ENCODE measurements around the gene CTRL.
"Not testable (repeated sequence)": the region's sequence is repeated elsewhere in the genome, so short reads cannot be mapped to it uniquely, and the experiment has no call there.

Gene CTRL

DNA sequence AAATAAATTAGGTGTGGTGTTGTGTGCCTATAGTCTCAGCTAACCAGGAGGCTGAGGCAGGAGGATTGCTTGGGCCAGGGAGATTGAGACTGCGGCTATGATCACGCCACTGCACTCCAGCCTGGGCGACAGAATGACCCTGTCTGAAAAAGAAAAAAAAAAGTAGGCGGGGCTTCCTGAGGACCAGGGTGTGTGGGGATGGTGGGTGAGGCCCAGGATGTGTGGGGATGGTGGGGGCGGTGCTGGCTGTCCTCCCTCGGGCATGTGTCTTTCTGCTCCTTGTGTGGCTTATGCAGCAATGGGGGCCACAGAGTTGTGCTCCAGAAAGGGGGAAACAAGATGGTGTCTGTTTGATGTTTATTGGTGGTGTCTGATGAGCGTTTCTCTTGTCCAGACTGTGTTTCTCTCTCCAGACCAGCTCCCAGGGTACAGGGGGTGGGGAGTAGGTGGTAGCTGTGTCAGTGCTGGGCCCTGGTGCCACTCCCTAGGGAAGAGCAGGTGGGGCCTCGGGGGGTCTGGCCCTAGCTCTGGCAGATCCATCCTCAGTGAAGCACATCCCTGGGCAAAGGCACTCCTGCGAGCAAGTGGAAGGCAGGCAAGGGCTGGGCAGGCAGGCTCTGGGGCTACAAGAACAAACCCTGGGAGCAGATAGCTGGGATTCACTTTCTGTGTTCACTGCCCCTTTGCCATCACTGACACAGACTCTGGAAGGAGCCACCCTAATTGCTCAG lies 10.0 kb upstream of the CTRL start:
- no peak for TF ChIP-seq ZNF274 (IDR thresholded peaks at IDR 0.05; ENCODE audit: low read depth, low read length)
- H3K4me3 ChIP-seq (ENCODE audit: low read length): no peak overlapping the region

DNA sequence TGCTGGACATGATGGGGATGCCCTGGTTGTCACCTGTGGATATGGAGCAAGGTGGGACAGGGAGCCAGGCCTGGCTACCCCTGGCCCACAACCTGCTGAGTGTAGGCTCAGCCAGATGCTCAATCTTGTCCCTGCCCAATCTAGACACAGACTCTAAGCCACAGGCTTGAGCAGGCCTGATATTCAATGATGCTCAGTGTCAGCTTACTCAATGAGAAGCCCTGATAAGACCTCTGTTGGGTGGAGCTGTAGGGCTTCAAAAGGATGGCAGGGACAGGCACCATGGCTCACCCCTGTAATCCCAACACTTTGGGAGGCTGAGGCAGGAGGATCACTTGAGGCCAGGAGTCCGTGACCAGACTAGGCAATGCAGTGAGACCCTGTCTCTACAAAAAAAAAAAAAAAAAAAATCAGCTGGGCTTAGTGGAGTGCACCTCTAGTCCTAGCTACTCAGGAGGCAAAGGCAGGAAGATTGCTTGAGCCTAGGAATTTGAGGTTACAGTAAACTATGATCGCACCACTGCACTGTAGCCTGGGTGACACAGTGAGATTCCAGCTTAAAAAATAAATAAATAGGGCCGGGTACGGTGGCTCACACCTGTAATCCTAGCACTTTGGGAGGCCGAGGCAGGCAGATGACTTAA lies 8.9 kb upstream of the CTRL start:
- no peak for TF ChIP-seq ZNF274 (IDR thresholded peaks at IDR 0.05; ENCODE audit: low read depth, low read length)
- no peak overlapping the region for H3K4me3 ChIP-seq (ENCODE audit: low read length)

DNA sequence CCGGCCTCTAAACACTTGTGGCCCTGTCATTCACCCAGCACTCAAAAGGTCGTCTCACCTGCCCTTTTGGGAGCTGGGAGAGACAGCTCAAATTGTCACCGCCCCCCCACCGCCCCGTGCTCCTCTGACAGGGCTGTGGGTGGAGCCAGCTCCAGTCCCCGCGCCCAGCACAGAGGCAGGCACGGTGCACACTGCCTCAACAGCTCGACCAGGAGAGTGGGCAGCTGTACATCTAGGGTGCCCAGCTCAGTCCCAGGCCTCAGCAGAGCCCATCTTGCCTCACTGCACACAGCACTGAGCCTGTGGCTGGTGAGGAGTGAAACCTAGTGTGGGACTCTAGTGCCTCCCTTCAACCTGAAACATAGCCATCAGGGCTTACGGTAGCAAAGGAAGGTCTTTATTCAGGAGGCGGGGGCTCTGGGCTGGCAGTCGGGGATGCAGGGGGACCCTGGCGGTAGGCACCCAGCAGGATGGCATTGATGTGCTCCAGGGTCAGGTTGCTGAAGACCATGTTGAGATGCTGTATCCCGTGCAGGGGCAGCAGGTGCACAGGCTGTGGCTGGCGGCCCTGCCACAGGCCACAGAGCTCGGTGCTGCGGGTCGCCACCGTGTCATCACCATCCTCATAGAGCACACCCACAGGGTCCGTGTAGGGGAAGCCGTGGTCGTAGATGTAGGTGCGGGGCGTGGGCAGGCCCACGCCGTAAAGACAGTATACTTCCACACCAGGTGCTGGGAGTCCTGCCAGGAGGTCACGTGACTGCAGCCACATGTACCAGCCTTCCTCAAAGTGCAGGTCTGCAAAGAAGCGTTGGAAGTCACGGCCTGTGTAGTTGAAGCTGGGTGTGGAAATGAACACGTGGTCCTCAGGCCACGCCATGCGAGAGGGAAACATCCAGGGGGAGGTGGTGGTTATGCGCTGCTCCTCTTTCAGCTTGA lies 8.1 kb upstream of the CTRL start:
- H3K4me3 ChIP-seq (ENCODE audit: low read length): no peak overlapping the region
- no peak for TF ChIP-seq ZNF274 (IDR thresholded peaks at IDR 0.05; ENCODE audit: low read depth, low read length)

DNA sequence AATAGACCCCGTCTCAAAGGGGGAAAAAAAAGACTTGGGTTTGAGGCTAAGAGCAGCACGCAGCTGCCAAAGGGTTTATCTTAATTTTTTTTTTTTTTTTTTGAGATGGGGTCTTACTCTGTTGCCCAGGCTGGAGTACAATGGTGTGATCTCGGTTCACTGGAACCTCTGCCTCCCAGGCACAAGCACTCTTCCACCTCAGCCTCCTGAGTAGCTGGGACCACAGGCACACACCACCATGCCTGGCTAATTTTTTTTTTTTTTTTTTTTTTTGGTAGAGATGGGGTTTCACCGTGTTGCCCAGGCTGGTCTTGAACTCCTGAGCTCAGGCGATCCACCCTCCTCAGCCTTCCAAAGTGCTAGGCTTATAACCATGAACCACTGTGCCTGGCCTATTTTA lies 6.1 kb upstream of the CTRL start:
- not testable (repeated sequence) for H3K4me3 ChIP-seq (ENCODE audit: low read length)

DNA sequence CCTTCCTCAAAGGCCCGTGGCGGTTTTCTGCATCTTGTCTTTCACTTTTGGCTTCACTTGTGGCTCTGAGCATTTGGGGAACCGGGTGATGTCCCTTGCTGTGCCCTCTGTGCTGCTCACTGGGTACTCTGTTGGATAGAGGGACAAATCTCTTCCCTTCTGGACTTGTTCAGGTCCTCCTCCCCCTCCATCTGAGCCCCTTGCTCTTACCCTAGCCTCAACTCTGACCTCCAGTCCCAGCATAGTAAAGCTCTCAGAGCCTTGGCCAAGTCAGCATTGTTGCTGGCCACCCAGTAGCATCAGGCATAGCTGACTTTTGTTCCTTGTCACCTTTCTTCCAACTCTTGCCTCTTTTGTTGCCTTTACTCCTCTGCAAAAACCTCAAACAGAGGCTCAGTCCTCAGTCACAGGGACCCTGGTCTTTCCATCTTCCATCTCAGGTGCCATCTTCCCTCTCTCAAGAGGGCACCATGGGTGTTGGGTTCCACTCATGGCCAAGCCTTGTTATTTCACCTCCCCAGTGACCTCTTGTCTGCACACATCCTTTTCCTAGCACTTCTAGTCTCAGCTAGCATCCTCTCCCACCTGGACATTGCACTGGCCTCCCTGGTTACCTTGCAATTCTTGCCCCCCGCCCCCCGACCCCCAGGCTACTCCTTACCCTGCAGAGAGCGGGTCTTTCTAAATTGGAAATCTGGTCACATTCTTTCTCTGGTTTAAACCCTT lies 5.4 kb upstream of the CTRL start:
- peak overlapping the region; percentile 81; the same call in 1 of the 2 replicates for H3K4me3 ChIP-seq (ENCODE audit: low read length)
- TF ChIP-seq ZNF274 (IDR thresholded peaks at IDR 0.05; ENCODE audit: low read depth, low read length): no peak

DNA sequence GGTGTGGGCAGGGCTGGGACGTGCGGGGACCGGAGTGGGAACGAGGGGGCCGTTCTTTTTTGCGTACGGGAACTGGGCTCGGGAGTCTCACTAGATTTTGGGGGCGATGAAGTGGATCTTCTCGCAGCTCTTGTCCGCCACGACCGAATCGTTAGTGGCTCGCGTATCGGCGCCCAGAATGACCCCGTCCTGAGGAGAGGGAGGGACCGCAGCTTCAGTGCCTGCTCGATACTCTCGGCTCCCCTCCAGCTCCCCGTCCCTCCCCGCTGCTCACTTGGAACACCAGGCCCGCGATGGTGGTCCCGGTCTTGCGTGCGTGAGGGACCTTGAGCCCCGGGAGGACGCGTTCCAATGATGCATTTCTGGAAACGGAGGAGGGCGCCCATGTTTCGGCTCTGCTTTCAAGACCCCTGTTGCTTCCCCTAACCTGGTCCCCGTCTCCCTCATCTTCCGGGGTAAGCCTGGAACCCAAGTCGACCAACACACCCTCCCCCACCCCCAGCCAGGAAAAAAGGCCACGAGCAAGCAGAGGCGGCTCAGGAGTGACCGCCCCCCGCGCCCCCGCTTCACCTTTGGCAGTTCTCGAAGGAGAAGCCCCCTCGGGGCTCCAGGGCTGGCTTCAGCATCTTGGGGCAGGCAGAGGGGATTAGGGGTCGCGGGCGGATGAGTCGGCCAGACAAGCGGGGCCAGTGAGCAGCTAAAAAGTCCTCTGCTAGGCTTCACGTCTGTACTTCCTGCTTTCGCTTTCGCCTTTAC lies 4.6 kb upstream of the CTRL start, which contains the start of gene PSMB10:
Gene PSMB10 (minus strand): TSS at position 727 of the 756 bp plus-strand sequence. CDS start 101 bp downstream, at position 626.
- peak within 1 kb of the TSS; percentile 81 for H3K4me3 ChIP-seq (ENCODE audit: low read length)
- no peak for TF ChIP-seq ZNF274 (IDR thresholded peaks at IDR 0.05; ENCODE audit: low read depth, low read length)

GRCh38 chr16:67935402-67936123 lies 3.9 kb upstream of the CTRL start:
- TF ChIP-seq ZNF274 (IDR thresholded peaks at IDR 0.05; ENCODE audit: low read depth, low read length): no peak
- peak overlapping the region; percentile 81 for H3K4me3 ChIP-seq (ENCODE audit: low read length)

DNA sequence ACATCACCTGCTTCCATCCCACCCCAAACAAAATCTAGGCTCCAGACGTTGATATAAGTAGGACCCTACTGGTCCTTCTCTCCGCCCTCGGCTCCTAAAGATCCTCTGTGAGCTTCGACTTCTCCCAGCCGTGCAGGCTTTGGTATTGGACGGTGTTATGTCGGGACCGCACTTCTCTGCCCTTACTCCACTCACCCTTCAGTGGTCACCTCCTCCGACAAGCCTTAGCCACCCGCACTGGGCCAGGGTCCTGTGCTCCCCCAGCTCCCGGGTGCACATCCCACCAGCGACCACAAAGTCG lies 3.4 kb upstream of the CTRL start:
- peak overlapping the region; percentile 45; the same call in 1 of the 2 replicates for H3K4me3 ChIP-seq (ENCODE audit: low read length)
- no peak for TF ChIP-seq ZNF274 (IDR thresholded peaks at IDR 0.05; ENCODE audit: low read depth, low read length)

DNA sequence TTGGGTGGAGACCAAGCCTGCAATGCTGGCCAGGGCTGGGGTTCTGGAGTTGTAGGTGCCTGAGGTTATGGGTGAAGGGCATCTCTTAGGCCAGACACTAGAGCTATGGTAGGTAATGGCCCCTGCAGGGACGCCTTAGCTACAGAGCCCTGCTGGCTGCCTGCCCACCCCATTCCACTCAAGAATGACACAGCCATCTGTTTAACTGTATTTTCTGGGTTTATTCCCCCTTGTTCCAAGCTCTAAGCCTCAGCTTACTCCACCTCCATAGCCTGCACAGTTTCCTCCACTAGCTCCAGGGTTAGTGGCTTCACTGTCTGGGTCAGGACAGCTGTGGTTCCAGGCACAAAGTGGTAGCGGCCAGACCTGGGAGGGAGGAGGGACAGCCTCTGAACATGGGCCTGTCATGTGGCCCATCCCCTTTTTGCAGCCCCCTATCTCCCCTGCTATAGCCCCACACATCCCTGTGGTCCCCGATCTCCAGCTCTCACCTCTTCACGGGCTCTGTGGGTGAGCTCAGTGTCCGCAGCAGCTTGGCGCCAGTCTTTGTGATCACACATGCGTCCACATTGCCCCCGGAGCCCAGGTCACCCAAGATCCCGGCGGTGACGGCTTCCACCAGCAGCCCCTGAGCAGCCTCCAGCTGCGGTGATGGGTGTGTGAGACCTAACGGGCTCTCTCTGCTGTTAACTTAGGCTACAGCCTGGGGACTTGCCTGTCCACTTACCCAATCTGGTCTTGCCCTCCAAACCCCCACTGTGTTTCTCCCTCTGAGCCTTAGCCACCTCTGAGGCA lies 2.8 kb upstream of the CTRL start:
- no peak for TF ChIP-seq ZNF274 (IDR thresholded peaks at IDR 0.05; ENCODE audit: low read depth, low read length)
- H3K4me3 ChIP-seq (ENCODE audit: low read length): no peak overlapping the region

DNA sequence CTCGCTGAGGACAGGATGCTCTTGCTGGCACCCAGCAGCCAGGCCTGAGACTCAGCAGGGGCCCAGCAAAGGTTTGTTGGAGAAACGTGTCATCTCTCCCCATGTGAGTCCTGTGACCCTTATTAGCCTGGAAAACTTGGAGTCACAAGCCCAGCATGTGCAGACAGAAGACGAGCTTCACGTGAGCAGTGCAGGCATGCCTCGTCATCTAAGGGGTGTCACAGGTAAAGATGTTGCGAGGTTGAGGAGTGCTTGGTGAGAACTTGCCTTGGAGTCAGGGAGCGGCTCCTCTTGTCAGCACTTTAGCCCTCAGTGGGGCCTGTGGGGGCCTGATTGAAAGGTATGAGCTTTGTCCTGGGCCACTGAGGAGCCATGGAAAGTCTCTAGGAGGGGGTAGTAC lies 2.1 kb upstream of the CTRL start:
- no peak overlapping the region for H3K4me3 ChIP-seq (ENCODE audit: low read length)
- no peak for TF ChIP-seq ZNF274 (IDR thresholded peaks at IDR 0.05; ENCODE audit: low read depth, low read length)

DNA sequence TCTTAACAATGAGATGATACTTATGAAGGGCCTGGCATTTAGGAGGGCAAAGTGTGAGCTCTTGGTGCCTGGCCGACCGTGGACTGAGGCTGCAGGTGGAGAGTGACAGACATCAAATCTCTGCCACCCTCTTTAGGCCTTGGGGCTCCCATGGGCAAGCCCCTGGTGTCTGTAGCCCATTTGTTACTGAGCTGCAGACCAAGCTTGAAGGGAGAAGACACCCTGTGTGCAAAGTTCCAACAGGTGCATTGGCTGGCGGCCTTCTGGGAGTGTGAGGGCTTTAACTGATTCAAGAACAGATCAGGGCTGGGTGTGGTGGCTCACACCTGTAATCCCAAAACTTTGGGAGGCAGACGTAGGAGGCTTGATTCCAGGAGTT lies 789 bp upstream of the CTRL start:
- TF ChIP-seq ZNF274 (IDR thresholded peaks at IDR 0.05; ENCODE audit: low read depth, low read length): no peak
- H3K4me3 ChIP-seq (ENCODE audit: low read length): no peak overlapping the region

DNA sequence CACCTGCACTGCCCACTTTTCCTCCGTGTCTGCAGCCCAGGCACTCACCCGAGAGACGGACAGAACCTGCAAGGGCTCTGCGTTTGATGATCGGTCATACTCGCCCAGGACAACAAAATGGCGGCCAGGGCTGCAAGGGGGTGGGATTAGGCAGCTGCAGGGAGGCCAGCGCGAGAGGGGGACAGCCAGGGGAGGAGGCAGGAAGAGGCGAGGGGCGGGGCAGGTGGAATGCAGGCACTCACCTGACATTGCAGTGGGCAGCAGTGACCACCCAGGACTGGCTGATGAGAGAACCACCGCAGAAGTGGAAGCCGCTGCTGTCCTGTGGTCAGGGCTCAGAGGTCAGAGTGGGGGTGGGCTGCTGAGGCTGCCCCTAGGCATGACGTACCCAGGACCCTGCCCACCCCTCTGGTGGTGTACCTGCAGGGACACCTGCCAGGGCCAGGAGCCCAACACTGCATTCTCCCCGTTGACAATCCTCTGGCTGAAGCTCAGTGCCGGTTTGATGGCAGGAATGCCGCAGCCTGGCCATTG lies 917 bp downstream of the CTRL start:
- no peak overlapping the region for H3K4me3 ChIP-seq (ENCODE audit: low read length)
- TF ChIP-seq ZNF274 (IDR thresholded peaks at IDR 0.05; ENCODE audit: low read depth, low read length): no peak
